PC-9 (cell line): ENCODE data around the gene SLC25A26. TPM values are rescaled to one million over a fixed set of nuclear protein-coding genes. Genes with fewer than 3 reads are reported as not detected.

Source experiments
- BruUV-seq: library from RNA; stranded (reverse); fragments of 400-500 nt; replicated peaks from 2 replicates; lab custom pipeline; 2021; lab: Mats Ljungman, UMichigan
- CTCF ChIA-PET: fragments of 300-600 bp; sonication (Branson Sonifier 250); formaldehyde crosslinking; loops from one replicate; lab custom pipeline; 2022; ENCODE audit warnings: antibody characterized with exemption; lab: Charles Lee
- POLR2A ChIA-PET: fragments of 300-600 bp; sonication (Branson Sonifier 250); formaldehyde crosslinking; loops from one replicate; lab custom pipeline; 2022; ENCODE audit warnings: antibody characterized with exemption; ENCODE audit not compliant: unreplicated experiment; lab: Charles Lee
- DNase-seq, 2 experiments: peaks; one replicate each; pipeline versions ENCODE4 v3.0.0 to v3.0.0-alpha.2; 2015 to 2022; ENCODE audit warnings: mixed read lengths in 1 of 2
- H2AFZ ChIP-seq: fragments of 200-600 bp; sonication (generic); 2 replicates; pipeline ENCODE4 v1.8.1; 2017; ENCODE audit warnings: antibody characterized with exemption
- H3F3A ChIP-seq: fragments of 200-600 bp; sonication (generic); 2 replicates; pipeline ENCODE4 v1.8.1; 2017; ENCODE audit warnings: antibody characterized with exemption, mild to moderate bottlenecking, low read depth; ENCODE audit not compliant: insufficient read depth
- H3K27ac ChIP-seq: fragments of 200-600 bp; sonication (generic); 2 replicates; pipeline ENCODE4 v1.6.1; 2016; ENCODE audit warnings: mixed run types
- H3K27me3 ChIP-seq: fragments of 200-600 bp; sonication (generic); 2 replicates; pipeline ENCODE4 v1.6.1; 2016; ENCODE audit warnings: low read depth, mixed run types; ENCODE audit not compliant: insufficient read depth
- H3K36me3 ChIP-seq: fragments of 200-600 bp; sonication (generic); 2 replicates; pipeline ENCODE4 v1.6.1; 2016; ENCODE audit warnings: low read depth, mixed run types
- H3K4me1 ChIP-seq: fragments of 200-600 bp; sonication (generic); replicated peaks from 2 replicates; pipeline ENCODE4 v1.6.1; 2016; ENCODE audit warnings: mixed run types; ENCODE audit not compliant: insufficient read depth
- H3K4me2 ChIP-seq: fragments of 200-600 bp; sonication (generic); 2 replicates; pipeline ENCODE4 v1.6.1; 2017; ENCODE audit warnings: mixed run types
- H3K4me3 ChIP-seq: fragments of 200-600 bp; sonication (generic); 2 replicates; pipeline ENCODE4 v1.6.1; 2016; ENCODE audit warnings: mixed run types
- H3K79me2 ChIP-seq: fragments of 200-600 bp; sonication (generic); 2 replicates; pipeline ENCODE4 v1.6.1; 2017; ENCODE audit warnings: low read depth, mixed run types
- H3K9me2 ChIP-seq: fragments of 200-600 bp; sonication (generic); 2 replicates; pipeline ENCODE4 v1.8.1; 2017; ENCODE audit warnings: mild to moderate bottlenecking; ENCODE audit not compliant: insufficient read depth
- H3K9me3 ChIP-seq: fragments of 200-600 bp; sonication (generic); 2 replicates; pipeline ENCODE4 v1.8.1; 2016; ENCODE audit warnings: low read depth; ENCODE audit not compliant: insufficient read depth
- H4K20me1 ChIP-seq: fragments of 200-600 bp; sonication (generic); 2 replicates; pipeline ENCODE4 v1.8.1; 2017; ENCODE audit not compliant: insufficient read depth
- EZH2 ChIP-seq: fragments of 200-600 bp; sonication (generic); IDR thresholded peaks from 2 replicates; pipeline ENCODE4 v1.8.0; 2017; ENCODE audit warnings: antibody characterized with exemption, low read depth
- intact Hi-C: fragments of 100-400 bp; cut with micrococcal nuclease; formaldehyde crosslinking; loops from one replicate; pipeline ENCODE4 v1.10.0; 2022; ENCODE audit not compliant: unreplicated experiment
- total RNA-seq: library from RNA; stranded (reverse); gene quantifications from 2 replicates; pipeline ENCODE4 v1.2.3, GENCODE V29; 2021
- TF ChIP-seq, protein P1 (sequence below): fragments of 200-600 bp; sonication (generic); conservative IDR thresholded peaks from 2 replicates; pipeline ENCODE4 v1.6.1; 2017; ENCODE audit warnings: mixed run types, antibody characterized with exemption, mild to moderate bottlenecking, moderate library complexity

The SLC25A26 gene
- total RNA-seq, 1 experiment from 2014 or later = 20.8 TPM

GRCh38 chr3:66406831-66407610 lies 186.2 kb downstream of the SLC25A26 start:
- BruUV-seq = no TSS peak
- H3K9me2 ChIP-seq = no peaks in the 10 kb centered on the region
- CTCF ChIA-PET = no interaction called here
- TF ChIP-seq, protein P1, sequence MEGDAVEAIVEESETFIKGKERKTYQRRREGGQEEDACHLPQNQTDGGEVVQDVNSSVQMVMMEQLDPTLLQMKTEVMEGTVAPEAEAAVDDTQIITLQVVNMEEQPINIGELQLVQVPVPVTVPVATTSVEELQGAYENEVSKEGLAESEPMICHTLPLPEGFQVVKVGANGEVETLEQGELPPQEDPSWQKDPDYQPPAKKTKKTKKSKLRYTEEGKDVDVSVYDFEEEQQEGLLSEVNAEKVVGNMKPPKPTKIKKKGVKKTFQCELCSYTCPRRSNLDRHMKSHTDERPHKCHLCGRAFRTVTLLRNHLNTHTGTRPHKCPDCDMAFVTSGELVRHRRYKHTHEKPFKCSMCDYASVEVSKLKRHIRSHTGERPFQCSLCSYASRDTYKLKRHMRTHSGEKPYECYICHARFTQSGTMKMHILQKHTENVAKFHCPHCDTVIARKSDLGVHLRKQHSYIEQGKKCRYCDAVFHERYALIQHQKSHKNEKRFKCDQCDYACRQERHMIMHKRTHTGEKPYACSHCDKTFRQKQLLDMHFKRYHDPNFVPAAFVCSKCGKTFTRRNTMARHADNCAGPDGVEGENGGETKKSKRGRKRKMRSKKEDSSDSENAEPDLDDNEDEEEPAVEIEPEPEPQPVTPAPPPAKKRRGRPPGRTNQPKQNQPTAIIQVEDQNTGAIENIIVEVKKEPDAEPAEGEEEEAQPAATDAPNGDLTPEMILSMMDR = no peak
- no peak for TF ChIP-seq EZH2
- no peak overlapping the region for H2AFZ ChIP-seq
- intact Hi-C loops = loop anchor here (1.0 kb wide), 1 partner anchor 409 kb away; no protein-coding TSS in a partner anchor
- H3K27me3 ChIP-seq = no peaks in the 10 kb centered on the region
- POLR2A ChIA-PET = no interaction called here
- H3K27ac ChIP-seq = no peak overlapping the region
- no peak for DNase-seq
- no peak overlapping the region for H3K4me2 ChIP-seq
- H3K9me3 ChIP-seq = no peaks in the 10 kb centered on the region
- no peaks in the 10 kb centered on the region for H4K20me1 ChIP-seq
- no peak overlapping the region for H3K4me3 ChIP-seq
- no peaks in the 10 kb centered on the region for H3K36me3 ChIP-seq
- peaks cover 4% of the 10 kb centered on the region; the same call in 1 of the 2 replicates for H3K4me1 ChIP-seq
- H3F3A ChIP-seq = no peaks in the 10 kb centered on the region
- H3K79me2 ChIP-seq = no peaks in the 10 kb centered on the region

DNA sequence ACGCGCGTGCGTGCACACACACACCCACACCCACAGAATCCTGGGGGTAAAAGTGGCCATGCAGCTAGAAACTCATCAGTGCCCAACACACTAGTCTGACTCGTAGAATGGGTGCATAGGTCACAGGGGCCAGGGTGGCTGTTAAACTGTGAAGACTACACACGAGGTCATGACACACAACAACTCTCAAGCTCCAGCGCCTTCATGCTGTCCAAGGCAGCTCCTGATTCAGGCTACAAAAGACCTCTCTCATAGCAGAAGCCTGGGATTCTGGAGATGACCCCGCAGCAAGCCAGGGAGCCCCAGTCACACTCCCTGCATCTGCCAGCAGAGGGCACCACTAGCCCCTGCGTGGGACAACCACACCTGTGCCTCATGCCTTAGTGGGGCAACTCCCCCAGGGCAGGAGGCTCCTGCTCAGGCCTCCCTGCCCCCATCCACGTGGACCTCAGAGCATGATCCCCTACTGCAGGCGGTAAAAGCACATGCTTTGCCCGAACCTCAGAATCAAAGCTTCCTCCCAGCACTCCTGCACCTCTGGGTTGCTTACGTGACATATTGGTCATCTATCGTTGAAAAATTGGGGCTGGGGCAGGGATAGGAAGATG lies 186.9 kb downstream of the SLC25A26 start:
- Histone ChIP-seq H3K79me2 (no peaks in the 10 kb centered on the region), H3K9me2 (no peaks in the 10 kb centered on the region), H3F3A (no peaks in the 10 kb centered on the region), H3K4me3 (no peak overlapping the region), H3K4me1 (peaks cover 4% of the 10 kb centered on the region; the same call in 1 of the 2 replicates), H2AFZ (no peak overlapping the region), H3K4me2 (no peak overlapping the region), H3K36me3 (no peaks in the 10 kb centered on the region), H3K9me3 (no peaks in the 10 kb centered on the region), H4K20me1 (no peaks in the 10 kb centered on the region), H3K27ac (no peak overlapping the region), H3K27me3 (no peaks in the 10 kb centered on the region)
- no peak for TF ChIP-seq EZH2
- TF ChIP-seq, protein P1 = peak; percentile 84
- intact Hi-C loops = loop anchor here (1.0 kb wide), 1 partner anchor 409 kb away; no protein-coding TSS in a partner anchor
- peak in 1 of 2 experiments; percentile 49 for DNase-seq
- BruUV-seq = no TSS peak
- ChIA-PET CTCF (interaction anchor here (0.6 kb wide), 1 partner anchor 629 kb away, joined by 3 read pairs; no protein-coding TSS in a partner anchor), POLR2A (no interaction called here)

DNA sequence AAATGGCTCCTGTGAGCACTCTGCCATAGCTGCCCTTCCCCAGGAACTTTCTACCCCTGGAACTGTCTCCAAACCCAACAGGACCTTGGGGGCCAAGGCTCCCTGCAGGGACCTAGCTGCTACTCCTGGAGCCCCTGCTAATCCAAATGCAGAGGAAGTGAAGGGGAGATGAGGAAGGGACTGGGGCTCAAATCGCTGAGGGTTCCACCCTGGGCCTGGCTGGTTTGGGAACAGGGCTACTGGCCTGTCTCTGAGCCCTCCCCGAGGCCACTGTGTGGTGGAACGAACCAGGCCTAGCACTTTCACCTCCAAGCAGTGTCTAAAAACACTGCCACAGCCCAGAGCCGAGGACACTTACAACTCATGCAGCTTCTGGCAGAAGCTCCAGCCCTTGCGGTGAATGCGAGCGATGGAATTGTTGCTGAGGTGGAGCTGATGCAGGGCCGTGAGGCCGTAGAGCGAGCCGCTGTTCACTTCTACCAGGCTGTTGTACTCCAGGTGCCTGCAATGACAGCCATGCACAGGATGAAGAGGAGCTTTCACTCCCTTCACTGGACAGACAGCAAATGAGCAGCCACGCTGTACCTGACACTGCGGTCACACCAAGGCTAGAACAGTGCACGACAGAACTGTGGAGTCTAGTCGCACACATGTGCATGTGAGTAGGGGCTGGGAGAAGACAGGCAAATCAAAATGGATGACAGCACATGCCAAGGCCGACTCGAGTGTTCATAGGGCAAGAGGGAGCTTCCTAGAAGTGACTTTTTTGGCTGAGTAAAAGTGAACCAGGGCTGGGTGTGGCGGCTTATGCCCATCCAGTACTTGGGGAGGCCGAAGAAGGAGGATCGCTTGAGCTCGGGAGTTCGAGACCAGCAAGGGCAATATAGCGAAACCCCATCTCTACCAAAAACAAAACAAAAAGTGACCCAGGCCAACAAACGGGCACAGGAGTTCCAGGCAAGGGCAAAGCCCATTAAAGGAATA lies 189.3 kb downstream of the SLC25A26 start:
- Histone ChIP-seq H3K4me1 (peaks cover 4% of the 10 kb centered on the region; the same call in 1 of the 2 replicates), H3K27me3 (no peaks in the 10 kb centered on the region), H3K9me2 (no peaks in the 10 kb centered on the region), H3F3A (no peaks in the 10 kb centered on the region), H3K9me3 (no peaks in the 10 kb centered on the region), H2AFZ (no peak overlapping the region), H3K79me2 (no peaks in the 10 kb centered on the region), H3K27ac (no peak overlapping the region), H3K36me3 (no peaks in the 10 kb centered on the region), H3K4me3 (no peak overlapping the region), H4K20me1 (no peaks in the 10 kb centered on the region), H3K4me2 (no peak overlapping the region)
- DNase-seq = no peak
- CTCF ChIA-PET = no interaction called here
- no peak for TF ChIP-seq EZH2
- TF ChIP-seq, protein P1 = no peak
- no TSS peak for BruUV-seq
- intact Hi-C loops = no loop called here
- POLR2A ChIA-PET = no interaction called here
